ENCODE results near the gene LHPP.

The LHPP gene

GRCh38 chr10:124656541-124656940 lies 194.9 kb downstream of the LHPP start:
- DNase-seq (ENCODE audit: low read depth in 2 of 2), result no peak

- no peak for DNase-seq (ENCODE audit: low read depth in 2 of 2)
Observed at GRCh38 chr10:124657806-124658205, 196.2 kb downstream of the LHPP start.

- DNase-seq (ENCODE audit: low read depth in 2 of 2), result no peak
Observed at GRCh38 chr10:124658591-124659242, 197.1 kb downstream of the LHPP start.

GRCh38 chr10:124659380-124659779 lies 197.8 kb downstream of the LHPP start:
- no peak for DNase-seq (ENCODE audit: low read depth in 2 of 2)

GRCh38 chr10:124660404-124661125 lies 198.9 kb downstream of the LHPP start:
- DNase-seq (ENCODE audit: low read depth in 2 of 2), result no peak

GRCh38 chr10:124661660-124662180 lies 200.1 kb downstream of the LHPP start:
- DNase-seq (ENCODE audit: low read depth in 2 of 2), result no peak

GRCh38 chr10:124663228-124663627 lies 201.6 kb downstream of the LHPP start:
- no peak for DNase-seq (ENCODE audit: low read depth in 2 of 2)

All from stimulated activated CD8-positive, alpha-beta memory T cell treated with anti-CD3 and anti-CD28 coated beads, Interleukin-7, amount 100 ng/mL, for 4 hours (primary cell).